K562 (cell line): ENCODE results near the gene KRTAP10-8. TPM values are rescaled to one million over a fixed set of nuclear protein-coding genes. Genes with fewer than 3 reads are reported as not detected.

ENCODE experiments used
- ATAC-seq: fragments of 200-7000 bp; cut with Tn5 transposase; 3 replicates; pipeline ENCODE4 v1.9.1; 2020; ENCODE audit warnings: moderate library complexity
- BruUV-seq: library from RNA; stranded (reverse); fragments of 400-500 nt; replicated peaks from 2 replicates; lab custom pipeline; 2021; lab: Mats Ljungman, UMichigan
- CTCF ChIA-PET: fragments of 300-600 bp; formaldehyde crosslinking; extraction: SDS; loops from one replicate; lab custom pipeline; 2021; ENCODE audit warnings: low intra/inter-chr PET ratio; lab: Yijun Ruan, JAX
- POLR2A ChIA-PET: fragments of 300-600, 350-650 bp; sonication (Branson Sonifier 250); formaldehyde crosslinking; extraction: SDS; loops from one replicate; lab custom pipeline; 2021; ENCODE audit warnings: antibody characterized with exemption, inconsistent platforms; lab: Yijun Ruan, JAX
- DNase-seq, 4 experiments: peaks; one replicate each; pipeline versions ENCODE4 v3.0.0 to v3.0.0-alpha.2; 2011 to 2018; ENCODE audit warnings: low spot score in 3 of 4, mixed read lengths in 3 of 4; ENCODE audit errors: extremely low read depth in 1 of 4
- FAIRE-seq: peaks from 2 replicates; lab custom pipeline; 2011; peaks lifted over from hg19 to GRCh38; lab: Jason Lieb, UNC
- H2AFZ ChIP-seq: 2 replicates; pipeline ENCODE4 v1.6.0; 2011; ENCODE audit warnings: low read depth, low read length, control low read depth, inconsistent platforms
- H3K27ac ChIP-seq: fragments of 200-600 bp; 3 replicates; pipeline ENCODE4 v1.8.0; 2011; ENCODE audit warnings: low read depth, mild to moderate bottlenecking, control low read depth, inconsistent platforms, low read length, moderate library complexity, mixed read lengths; ENCODE audit errors: extremely low read depth
- H3K27me3 ChIP-seq, 2 experiments: fragments of 300-600 bp in 1 of 2; 2 replicates in 1 of 2; 3 replicates in 1 of 2; pipeline versions ENCODE4 v1.6.0 to v1.8.0; 2011; ENCODE audit warnings: inconsistent platforms in 2 of 2, low read length in 2 of 2, mild to moderate bottlenecking in 1 of 2, mixed read lengths in 1 of 2, moderate library complexity in 1 of 2; ENCODE audit not compliant: control insufficient read depth in 2 of 2, insufficient read depth in 2 of 2
- H3K36me3 ChIP-seq: fragments of 300-600 bp; 3 replicates; pipeline ENCODE4 v1.8.0; 2011; ENCODE audit warnings: mild to moderate bottlenecking, low read length, inconsistent platforms; ENCODE audit not compliant: control insufficient read depth, insufficient read depth
- H3K4me1 ChIP-seq, 2 experiments: fragments of 200-600 bp in 1 of 2; replicated peaks in 1 of 2; 2 replicates in 1 of 2; 3 replicates in 1 of 2; pipeline versions ENCODE4 v1.5.1 to v1.8.0; 2011; ENCODE audit warnings: inconsistent platforms in 2 of 2, low read length in 2 of 2, mild to moderate bottlenecking in 1 of 2, mixed read lengths in 1 of 2, moderate library complexity in 1 of 2; ENCODE audit not compliant: control insufficient read depth in 2 of 2, insufficient read depth in 2 of 2
- H3K4me2 ChIP-seq: 2 replicates; pipeline ENCODE4 v1.6.1; 2011; ENCODE audit warnings: low read length, control low read depth, inconsistent platforms, mixed read lengths; ENCODE audit not compliant: insufficient read depth
- H3K4me3 ChIP-seq: fragments of 200-600 bp; sonication (generic), shearing (Covaris generic); 2 replicates; pipeline ENCODE4 v1.5.1; 2016; ENCODE audit warnings: control low read depth, inconsistent platforms
- H3K79me2 ChIP-seq: fragments of 200-600 bp; 3 replicates; pipeline ENCODE4 v1.8.0; 2011; ENCODE audit warnings: low read length, inconsistent platforms; ENCODE audit not compliant: control insufficient read depth, insufficient read depth
- H3K9ac ChIP-seq, 2 experiments: 2 replicates each; pipeline versions ENCODE4 v1.6.0 to v1.6.1; 2011; ENCODE audit warnings: low read depth in 2 of 2, low read length in 2 of 2, control low read depth in 1 of 2, inconsistent platforms in 1 of 2, mild to moderate bottlenecking in 1 of 2, mixed read lengths in 1 of 2; ENCODE audit not compliant: insufficient read depth in 1 of 2
- H3K9me1 ChIP-seq: one replicate; pipeline ENCODE4 v1.6.0; 2011; ENCODE audit warnings: inconsistent platforms, mild to moderate bottlenecking, low read length, moderate library complexity; ENCODE audit not compliant: control insufficient read depth, insufficient read depth
- H3K9me3 ChIP-seq: replicated peaks from 2 replicates; pipeline ENCODE4 v1.5.1; 2011; ENCODE audit warnings: low read depth, low read length, inconsistent platforms; ENCODE audit not compliant: control insufficient read depth, insufficient read depth
- H4K20me1 ChIP-seq: replicated peaks from 2 replicates; pipeline ENCODE4 v1.6.1; 2011; ENCODE audit warnings: low read length, inconsistent platforms, mixed read lengths; ENCODE audit not compliant: control insufficient read depth, insufficient read depth
- ETV6 ChIP-seq, 3 experiments: fragments of 150-350 bp in 1 of 3; sonication (generic) in 1 of 3; formaldehyde crosslinking in 1 of 3; IDR thresholded peaks; 2 replicates each; pipeline versions ENCODE4 v1.6.1 to v1.8.0; 2014 to 2022; ENCODE audit warnings: borderline replicate concordance in 2 of 3, low read depth in 2 of 3, antibody characterized with exemption in 1 of 3, low read length in 1 of 3, mild to moderate bottlenecking in 1 of 3, missing genetic modification reagents in 1 of 3
- HES1 ChIP-seq: fragments of 450-650 bp; IDR thresholded peaks from 2 replicates; pipeline ENCODE4 v1.6.1; 2016; ENCODE audit warnings: low read depth, mild to moderate bottlenecking, moderate library complexity
- NRF1 ChIP-seq, 2 experiments: fragments of 450-650 bp; IDR thresholded peaks in 1 of 2; conservative IDR thresholded peaks in 1 of 2; 2 replicates each; pipeline ENCODE4 v1.6.1; 2014; ENCODE audit warnings: mild to moderate bottlenecking in 2 of 2
- ZKSCAN8 ChIP-seq: fragments of 200-800 bp; sonication (Bioruptor generic); IDR thresholded peaks from 2 replicates; pipeline ENCODE4 v1.6.1; 2016; ENCODE audit warnings: missing genetic modification characterization, missing compliant biosample characterization
- ZNF3 ChIP-seq: fragments of 250-450 bp; sonication (Bioruptor Pico); IDR thresholded peaks from 2 replicates; pipeline ENCODE4 v1.5.0; 2021; ENCODE audit warnings: mild to moderate bottlenecking, moderate library complexity
- ZNF778 ChIP-seq: fragments of 450-650 bp; formaldehyde crosslinking; IDR thresholded peaks from 2 replicates; pipeline ENCODE4 v1.4.0; 2020; ENCODE audit warnings: mild to moderate bottlenecking, moderate library complexity
- WGBS: fragments of 100-300 bp; shearing (Covaris generic); methylation state at CpG from one replicate; pipeline ENCODE4 v1.1.6; 2016; ENCODE audit warnings: low coverage, mixed read lengths; ENCODE audit not compliant: insufficient coverage; ENCODE audit errors: missing lambda C conversion rate; 5-methylcytosine and 5-hydroxymethylcytosine counted together
- in situ Hi-C: fragments of 300-500 bp; cut with MboI; formaldehyde crosslinking; loops from 4 replicates; pipeline ENCODE4 v1.15.0; 2018; ENCODE audit warnings: inconsistent platforms, mixed read lengths
- intact Hi-C: fragments of 100-400 bp; cut with micrococcal nuclease; formaldehyde crosslinking; loops from 2 replicates; pipeline ENCODE4 v1.14.2; 2022
- polyA plus RNA-seq, 8 experiments: library from polyadenylated mRNA; depleted of rRNA in 4 of 8; stranded (reverse) in 5 of 8; unstranded in 3 of 8; fragments of >200 nt; fragmentation: Nextera tagmentation in 2 of 8; fragmentation: Illumina TruSeq in 1 of 8; extraction: Ambion mirVana in 2 of 8; extraction: Trizol in 1 of 8; gene quantifications; 2 replicates each; pipeline versions ENCODE4 v1.2.1 to v1.2.3, GENCODE V29; 2011 to 2014; ENCODE audit warnings: inconsistent platforms in 1 of 8, missing spikeins in 1 of 8
- total RNA-seq, 7 experiments: library from RNA; depleted of rRNA in 6 of 7; stranded (reverse); fragments of >200 nt in 6 of 7; fragmentation: Illumina TruSeq in 2 of 7; extraction: Trizol in 2 of 7; gene quantifications; 2 replicates each; pipeline versions ENCODE4 v1.2.1 to v1.2.3, GENCODE V29; 2011 to 2021; ENCODE audit warnings: low replicate concordance in 1 of 7
- TF ChIP-seq, protein P1 (sequence below): sonication (generic); formaldehyde crosslinking; IDR thresholded peaks from 2 replicates; pipeline ENCODE4 v1.8.0; 2022; ENCODE audit warnings: missing genetic modification reagents, mild to moderate bottlenecking, borderline replicate concordance

Gene KRTAP10-8
- total and polyA plus RNA-seq, 9 of the 15 experiments (the other 6 are each of a cell fraction or from before 2014, with no cell fraction given) = not detected

- Histone ChIP-seq H2AFZ (no peak overlapping the region), H3K4me2 (no peak overlapping the region), H3K27me3 (peaks cover 0 to 5% of the 10 kb centered on the region in 2 experiments; a peak in 1 of 5 replicates), H4K20me1 (no peaks in the 10 kb centered on the region), H3K79me2 (no peaks in the 10 kb centered on the region), H3K27ac (no peak overlapping the region), H3K9me3 (peaks cover 2% of the 10 kb centered on the region; the same call in 1 of the 2 replicates), H3K9me1 (no peaks in the 10 kb centered on the region), H3K4me3 (no peak overlapping the region), H3K36me3 (no peaks in the 10 kb centered on the region), H3K4me1 (peaks cover 0 to 11% of the 10 kb centered on the region in 2 experiments; a peak in 3 of 5 replicates), H3K9ac (no peak overlapping the region)
- ATAC-seq (no peak), DNase-seq (no peak), FAIRE-seq (no peak)
- TF ChIP-seq, protein P1, sequence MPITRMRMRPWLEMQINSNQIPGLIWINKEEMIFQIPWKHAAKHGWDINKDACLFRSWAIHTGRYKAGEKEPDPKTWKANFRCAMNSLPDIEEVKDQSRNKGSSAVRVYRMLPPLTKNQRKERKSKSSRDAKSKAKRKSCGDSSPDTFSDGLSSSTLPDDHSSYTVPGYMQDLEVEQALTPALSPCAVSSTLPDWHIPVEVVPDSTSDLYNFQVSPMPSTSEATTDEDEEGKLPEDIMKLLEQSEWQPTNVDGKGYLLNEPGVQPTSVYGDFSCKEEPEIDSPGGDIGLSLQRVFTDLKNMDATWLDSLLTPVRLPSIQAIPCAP (CRISPR knock-in tag) = no peak
- TF ChIP-seq ZNF778 (CRISPR knock-in tag) = no peak
- TF ChIP-seq NRF1 (conservative IDR thresholded peaks at IDR 0.05 in 1 of 2, IDR thresholded peaks at IDR 0.05 in 1 of 2) = no peak
- TF ChIP-seq ETV6 (IDR thresholded peaks at IDR 0.05; ENCODE audit: borderline replicate concordance in 1 of 2, low read depth in 2 of 2, low read length in 1 of 2) = no peak
- TF ChIP-seq ETV6 (CRISPR knock-in tag; IDR thresholded peaks at IDR 0.05; ENCODE audit: borderline replicate concordance) = no peak
- TF ChIP-seq ZKSCAN8 = no peak
- TF ChIP-seq HES1 = no peak
- TF ChIP-seq ZNF3 (CRISPR knock-in tag) = no peak
- BruUV-seq = no TSS peak
- WGBS = 0% methylated on average over 3 of the region's 3 CpGs
- ChIA-PET POLR2A (no interaction called here), CTCF (no interaction called here)
- in situ Hi-C loops = no loop called here
- intact Hi-C loops = no loop called here
These were observed 26.0 kb upstream of the KRTAP10-8 start for GRCh38 chr21:44585892-44586291.
